GM19238 (cell line): Measurements from ENCODE around the gene FOXK1.

Source experiments
- DNase-seq: peaks from one replicate; pipeline ENCODE4 v3.0.0; 2011; ENCODE audit warnings: low spot score; ENCODE audit not compliant: insufficient read length

Gene FOXK1

DNA sequence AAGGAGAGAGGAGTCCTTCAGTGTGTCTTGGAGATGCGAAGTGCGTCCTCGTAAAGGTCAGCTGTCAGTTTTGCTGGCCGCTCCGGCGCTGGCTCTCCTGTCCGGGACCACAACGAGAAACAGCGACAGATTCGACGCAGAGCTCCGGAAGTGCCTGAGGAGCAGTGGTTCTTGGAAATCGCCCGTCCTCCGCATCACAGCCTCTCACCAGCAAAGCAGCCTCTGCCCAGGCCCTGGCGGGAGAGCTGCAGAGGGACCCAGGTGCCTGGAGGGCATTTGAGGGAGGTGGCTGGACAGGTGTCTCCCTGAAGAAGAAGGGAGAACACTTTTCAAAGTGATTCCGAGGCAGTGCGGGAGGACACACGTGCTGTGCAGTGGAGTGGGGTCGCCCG, 81.7 kb downstream of the FOXK1 start:
- DNase-seq = no peak

GRCh38 chr7:4764402-4765007, 82.4 kb downstream of the FOXK1 start:
- DNase-seq = no peak

GRCh38 chr7:4765776-4766490, 83.8 kb downstream of the FOXK1 start:
- DNase-seq = no peak

- no peak for DNase-seq
Observed at GRCh38 chr7:4766666-4767519, 84.8 kb downstream of the FOXK1 start.

- DNase-seq = no peak
Observed at GRCh38 chr7:4768597-4769569, 86.8 kb downstream of the FOXK1 start.

GRCh38 chr7:4769761-4770160, 87.7 kb downstream of the FOXK1 start:
- no peak for DNase-seq

GRCh38 chr7:4770886-4771285, 88.8 kb downstream of the FOXK1 start:
- DNase-seq = no peak

- DNase-seq = no peak
Observed at GRCh38 chr7:4771737-4772136, 89.6 kb downstream of the FOXK1 start.

- no peak for DNase-seq
Observed at GRCh38 chr7:4772306-4772705, 90.2 kb downstream of the FOXK1 start.

- DNase-seq = no peak
Observed at GRCh38 chr7:4774007-4774406, 91.9 kb downstream of the FOXK1 start.

GRCh38 chr7:4774658-4775249, 92.7 kb downstream of the FOXK1 start:
- peak; percentile 42 for DNase-seq

GRCh38 chr7:4775250-4775847, 93.3 kb downstream of the FOXK1 start, which contains the start of gene AP5Z1:
AP5Z1 (plus strand) TSS chr7:4775623; CDS start chr7:4775716, 93 bp downstream.
- DNase-seq = peak; percentile 99

DNA sequence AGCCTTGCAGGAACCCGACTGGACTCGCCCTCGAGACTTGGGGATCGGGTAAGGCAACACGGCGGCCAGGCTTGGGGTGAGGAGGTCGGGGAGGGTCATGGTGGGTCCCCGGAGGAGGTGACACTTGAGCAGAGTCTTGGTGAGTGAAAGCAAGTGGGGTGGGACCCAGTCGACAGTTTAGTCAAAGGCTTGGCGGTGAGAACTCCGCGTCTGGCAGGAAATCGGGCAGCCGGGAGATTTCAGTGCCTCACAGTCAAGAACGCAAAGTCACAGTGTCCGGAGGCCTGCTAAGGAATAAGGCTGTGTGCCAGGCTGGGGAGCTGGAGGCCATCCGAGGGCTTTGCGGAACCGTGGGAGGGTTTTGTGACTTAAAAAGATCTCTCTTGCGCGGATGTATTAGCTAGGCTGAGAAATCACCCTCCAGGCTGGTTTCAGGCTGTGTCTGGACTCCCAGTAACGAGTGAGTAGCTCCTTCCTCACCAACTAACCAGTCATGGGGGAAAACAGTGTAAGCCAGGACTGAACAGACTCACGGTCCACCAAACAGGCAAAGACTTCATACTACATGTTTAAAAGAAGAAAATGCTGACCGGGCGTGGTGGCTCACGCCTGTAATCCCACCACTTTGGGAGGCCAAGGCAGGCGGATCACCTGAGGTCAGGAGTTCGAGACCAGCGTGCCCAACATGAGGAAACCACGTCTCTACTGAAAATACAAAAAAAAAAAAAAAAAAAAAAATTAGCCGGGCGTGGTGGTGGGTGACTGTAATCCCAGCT, 93.9 kb downstream of the FOXK1 start:
- DNase-seq = no peak

DNA sequence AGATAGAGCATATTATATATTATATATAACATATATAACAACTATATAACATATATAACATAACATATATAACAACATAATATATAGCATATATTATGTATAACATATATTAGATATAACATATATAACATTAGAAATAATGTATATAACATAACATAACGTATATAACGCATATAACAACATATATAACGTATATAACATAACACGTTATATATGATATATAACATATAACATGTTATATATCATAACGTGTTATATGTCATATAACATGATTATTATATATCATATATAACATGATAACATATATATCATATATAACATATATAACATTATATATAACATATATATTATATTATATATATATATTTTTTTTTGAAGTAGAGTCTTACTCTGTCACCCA, 97.0 kb downstream of the FOXK1 start:
- DNase-seq = no peak

DNA sequence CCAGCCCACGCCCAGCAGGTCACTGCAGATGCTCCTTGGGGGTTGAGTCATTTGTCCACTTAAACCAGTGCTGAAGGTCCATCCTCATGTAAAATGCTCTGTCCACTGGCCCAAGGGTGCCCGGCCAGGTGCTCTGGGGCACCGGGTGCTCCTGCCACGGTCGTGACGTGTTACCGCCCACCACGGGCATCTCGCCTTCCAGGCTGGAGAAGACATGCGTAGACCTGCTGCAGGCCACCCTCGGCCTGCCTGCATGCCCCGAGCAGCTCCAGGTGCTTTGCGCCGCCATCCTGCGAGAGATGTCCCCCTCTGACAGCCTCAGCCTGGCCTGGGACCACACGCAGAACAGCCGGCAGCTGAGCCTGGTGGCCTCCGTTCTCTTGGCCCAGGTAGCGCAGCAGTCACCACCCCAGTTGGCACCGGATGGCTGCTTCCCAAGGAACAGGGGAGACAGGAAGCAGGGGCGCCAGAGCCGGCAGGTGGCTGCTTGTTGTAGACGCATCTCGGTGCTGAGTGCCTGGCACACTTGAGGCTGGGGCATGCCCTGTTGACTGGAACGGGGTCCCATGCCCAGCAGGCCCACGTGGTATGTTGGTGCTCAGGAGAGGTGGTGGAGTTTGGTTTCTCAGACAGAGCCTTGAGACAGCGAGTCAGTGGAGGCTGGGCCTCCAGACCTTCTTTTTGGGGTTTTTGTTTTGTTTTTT, 99.4 kb downstream of the FOXK1 start:
- DNase-seq = no peak

- no peak for DNase-seq
Observed at GRCh38 chr7:4782333-4783291, 100.5 kb downstream of the FOXK1 start.

GRCh38 chr7:4783292-4783652, 101.2 kb downstream of the FOXK1 start:
- DNase-seq = no peak
